AG04449 (cell line): ENCODE measurements around the gene SHFL.
A peak's percentile ranks its signal among the peaks of the same experiment; 100 is the strongest.

ENCODE experiments used
- CTCF ChIA-PET: fragments of 350-600 bp; formaldehyde crosslinking; extraction: SDS; loops from one replicate; lab custom pipeline; 2021; ENCODE audit warnings: antibody characterized with exemption; lab: Yijun Ruan, JAX
- POLR2A ChIA-PET: fragments of 400-600, 350-600 bp; formaldehyde crosslinking; extraction: SDS; loops from one replicate; lab custom pipeline; 2020; ENCODE audit warnings: antibody characterized with exemption, inconsistent platforms; lab: Yijun Ruan, JAX
- DNase-seq: peaks from one replicate; pipeline ENCODE4 v3.0.0-alpha.2; 2010; ENCODE audit warnings: low read depth, low spot score
- H3K4me3 ChIP-seq: 2 replicates; pipeline ENCODE4 v1.5.1; 2011; ENCODE audit warnings: low read depth, mild to moderate bottlenecking, control low read depth, low read length
- CTCF ChIP-seq: IDR thresholded peaks from one replicate; pipeline ENCODE4 v1.5.1; 2011; ENCODE audit warnings: mild to moderate bottlenecking, moderate library complexity, low read length, control low read depth, inconsistent platforms; ENCODE audit not compliant: insufficient read depth; ENCODE audit errors: missing control alignments

SHFL gene

DNA sequence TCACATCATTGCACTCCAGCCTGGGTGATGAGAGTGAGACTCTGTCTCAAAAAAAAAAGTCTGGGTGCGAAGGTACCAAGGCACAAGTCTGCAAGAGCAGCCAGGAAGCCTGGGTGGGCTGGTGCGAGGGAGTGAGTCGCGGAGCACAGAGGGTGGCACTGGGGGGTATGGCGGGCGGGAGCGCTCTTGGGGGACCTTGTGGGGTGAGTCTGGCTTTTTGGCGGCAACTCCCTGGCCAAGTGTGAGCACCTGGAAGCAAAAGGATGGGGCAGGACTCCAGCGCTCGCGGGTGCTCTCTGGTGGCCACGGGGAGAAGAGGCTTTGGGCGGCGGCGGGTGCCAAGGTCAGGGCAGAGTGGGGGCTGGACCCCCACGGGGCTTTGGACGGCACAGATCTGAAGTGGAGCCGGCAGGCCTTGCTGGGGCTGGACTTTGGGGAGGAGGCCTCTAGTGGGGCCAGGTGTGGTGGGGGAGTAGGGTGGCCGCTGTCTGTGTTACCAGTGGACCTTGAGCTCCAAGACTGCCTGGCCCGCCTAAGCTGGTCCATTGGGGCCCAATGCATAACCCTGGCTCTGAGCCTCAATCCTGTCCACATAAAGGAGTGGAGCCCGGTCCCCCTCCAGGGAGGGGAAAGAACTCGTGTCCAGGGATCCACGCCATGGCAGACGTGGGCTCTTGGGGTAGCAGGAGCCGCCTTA is 26.9 kb downstream of the SHFL start:
- TF ChIP-seq CTCF: peak; percentile 81
- no peak for DNase-seq
- no peak overlapping the region for H3K4me3 ChIP-seq
- POLR2A ChIA-PET: interaction anchor here (1.0 to 1.8 kb wide), 2 partner anchors 15 to 137 kb away, joined by 3 to 5 read pairs; no protein-coding TSS in a partner anchor
- CTCF ChIA-PET: interaction anchor here (0.8 to 7.6 kb wide), 5 partner anchors 8 to 182 kb away, joined by 3 to 51 read pairs (median 4); no protein-coding TSS in a partner anchor

DNA sequence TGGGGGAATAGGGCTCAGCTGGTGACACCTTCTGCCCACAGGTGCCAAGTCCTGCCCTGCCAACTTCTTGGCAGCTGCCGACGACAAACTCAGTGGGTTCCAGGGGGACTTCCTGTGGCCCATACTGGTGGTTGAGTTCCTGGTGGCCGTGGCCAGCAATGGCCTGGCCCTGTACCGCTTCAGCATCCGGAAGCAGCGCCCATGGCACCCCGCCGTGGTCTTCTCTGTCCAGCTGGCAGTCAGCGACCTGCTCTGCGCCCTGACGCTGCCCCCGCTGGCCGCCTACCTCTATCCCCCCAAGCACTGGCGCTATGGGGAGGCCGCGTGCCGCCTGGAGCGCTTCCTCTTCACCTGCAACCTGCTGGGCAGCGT is 27.5 kb downstream of the SHFL start:
- TF ChIP-seq CTCF: no peak
- CTCF ChIA-PET: interaction anchor here (1.1 to 7.6 kb wide), 4 partner anchors 8 to 182 kb away, joined by 3 to 51 read pairs (median 8); no protein-coding TSS in a partner anchor
- DNase-seq: no peak
- POLR2A ChIA-PET: interaction anchor here (1.0 to 1.8 kb wide), 2 partner anchors 15 to 136 kb away, joined by 3 to 5 read pairs; no protein-coding TSS in a partner anchor
- no peak overlapping the region for H3K4me3 ChIP-seq

- no peak overlapping the region for H3K4me3 ChIP-seq
- CTCF ChIA-PET: interaction anchor here (1.0 to 7.6 kb wide), 5 partner anchors 7 to 183 kb away, joined by 3 to 51 read pairs (median 11); no protein-coding TSS in a partner anchor
- POLR2A ChIA-PET: interaction anchor here (1.8 to 4.4 kb wide), 2 partner anchors 7 to 136 kb away, joined by 5 to 34 read pairs; partner anchors contain the start of gene PPAN
- no peak for TF ChIP-seq CTCF
- DNase-seq: no peak
Observed at GRCh38 chr19:10113964-10114650, 28.0 kb downstream of the SHFL start.

DNA sequence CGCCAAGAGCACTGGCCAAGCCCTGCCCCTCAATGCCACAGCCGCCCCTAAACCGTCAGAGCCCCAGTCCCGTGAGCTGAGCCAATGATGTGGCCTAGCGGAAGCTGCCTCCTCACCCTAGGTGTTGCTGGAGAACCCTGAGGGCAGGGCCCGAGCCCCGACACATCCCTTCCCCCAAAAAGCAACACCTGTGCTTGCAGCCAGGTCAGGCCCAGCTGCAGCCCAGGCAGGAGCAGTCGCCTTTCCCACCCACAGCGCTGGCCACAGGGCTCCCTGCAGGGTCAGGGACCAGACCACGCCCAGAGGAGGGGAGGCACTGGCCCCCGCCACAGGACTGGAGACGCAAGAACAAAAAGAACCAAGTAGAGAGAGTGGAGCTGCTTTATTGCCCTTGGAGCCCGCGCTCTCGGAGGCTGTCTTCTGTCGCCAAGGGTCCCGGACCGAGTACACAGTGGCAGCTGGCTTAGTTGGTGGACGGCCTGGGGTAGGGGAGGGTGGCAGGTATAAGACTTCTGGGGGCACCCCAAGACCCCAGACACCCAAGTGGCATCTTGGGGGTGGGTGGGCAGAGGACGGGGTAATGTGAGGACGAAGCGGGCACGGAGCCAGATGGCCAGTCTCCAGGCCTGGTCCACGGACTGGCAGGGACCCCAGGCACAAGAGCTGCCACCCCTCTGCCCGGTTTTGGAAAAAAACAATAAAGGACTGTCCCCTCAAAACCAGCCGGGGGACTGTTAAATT is 28.7 kb downstream of the SHFL start:
- no peak for DNase-seq
- TF ChIP-seq CTCF: no peak
- no peak overlapping the region for H3K4me3 ChIP-seq
- ChIA-PET POLR2A (interaction anchor here (1.8 to 4.4 kb wide), 2 partner anchors 8 to 135 kb away, joined by 5 to 34 read pairs; partner anchors contain the start of gene PPAN), CTCF (interaction anchor here (1.0 to 7.6 kb wide), 5 partner anchors 7 to 183 kb away, joined by 3 to 93 read pairs (median 12); partner anchors contain the start of gene PPAN)

GRCh38 chr19:10115392-10116084 is 29.4 kb downstream of the SHFL start:
- CTCF ChIA-PET: interaction anchor here (1.3 to 7.6 kb wide), 5 partner anchors 8 to 184 kb away, joined by 3 to 93 read pairs (median 18); partner anchors contain the start of gene PPAN

More at GRCh38 chr19:10115392-10116084, 29.4 kb downstream of the SHFL start:
- no peak for DNase-seq
- POLR2A ChIA-PET: interaction anchor here (1.0 to 4.4 kb wide), 2 partner anchors 8 to 135 kb away, joined by 3 to 34 read pairs; partner anchors contain the start of gene PPAN
- TF ChIP-seq CTCF: no peak
- H3K4me3 ChIP-seq: no peak overlapping the region
